GM12878 (cell line): Measurements from ENCODE around the gene CBARP. TPM values are rescaled to one million over a fixed set of nuclear protein-coding genes. Genes with fewer than 3 reads are reported as not detected.

Experiments used
- ATAC-seq: fragments of 200-7000 bp; cut with Tn5 transposase; 3 replicates; pipeline ENCODE4 v1.9.1; 2020; ENCODE audit warnings: mild to moderate bottlenecking, moderate library complexity
- BruUV-seq: library from RNA; stranded (reverse); fragments of 400-500 nt; replicated peaks from 2 replicates; lab custom pipeline; 2021; lab: Mats Ljungman, UMichigan
- CTCF ChIA-PET: fragments of 300-600 bp; sonication (Branson Sonifier 250); formaldehyde crosslinking; extraction: SDS; loops from one replicate; lab custom pipeline; 2021; ENCODE audit warnings: inconsistent platforms; lab: Yijun Ruan, JAX
- POLR2A ChIA-PET: fragments of 350-600 bp; formaldehyde crosslinking; extraction: SDS; loops from one replicate; lab custom pipeline; 2021; ENCODE audit warnings: inconsistent platforms; lab: Charles Lee
- RAD21 ChIA-PET: fragments of 300-600 bp; sonication (Branson Sonifier 250); formaldehyde crosslinking; loops from one replicate; lab custom pipeline; 2023; ENCODE audit warnings: antibody characterized with exemption; ENCODE audit not compliant: unreplicated experiment; lab: Charles Lee
- SMC1A ChIA-PET: fragments of 300-600 bp; sonication (Branson Sonifier 250); formaldehyde crosslinking; loops from one replicate; lab custom pipeline; 2023; ENCODE audit not compliant: unreplicated experiment, uncharacterized antibody; lab: Charles Lee
- DNase-seq: peaks from one replicate; pipeline ENCODE4 v3.0.0-alpha.2; 2011; ENCODE audit warnings: low read depth, low spot score
- FAIRE-seq: peaks from 3 replicates; lab custom pipeline; 2011; peaks lifted over from hg19 to GRCh38; lab: Jason Lieb, UNC
- H2AFZ ChIP-seq: 2 replicates; pipeline ENCODE4 v1.6.0; 2011; ENCODE audit warnings: low read depth, low read length, control low read depth; ENCODE audit not compliant: control insufficient read depth
- H3K27ac ChIP-seq: 2 replicates; pipeline ENCODE4 v1.5.1; 2011; ENCODE audit warnings: control low read depth; ENCODE audit not compliant: control insufficient read depth, insufficient read depth
- H3K27me3 ChIP-seq, 2 experiments: replicated peaks in 1 of 2; 2 replicates each; pipeline versions ENCODE4 v1.6.0 to v1.6.1; 2011; ENCODE audit warnings: low read length in 1 of 2; ENCODE audit not compliant: control insufficient read depth in 2 of 2, insufficient read depth in 2 of 2
- H3K36me3 ChIP-seq, 2 experiments: 2 replicates each; pipeline ENCODE4 v1.5.1; 2011; ENCODE audit warnings: low read length in 1 of 2; ENCODE audit not compliant: control insufficient read depth in 2 of 2, insufficient read depth in 2 of 2
- H3K4me1 ChIP-seq: 2 replicates; pipeline ENCODE4 v1.6.1; 2011; ENCODE audit warnings: mild to moderate bottlenecking, low read length, moderate library complexity, mixed read lengths; ENCODE audit not compliant: control insufficient read depth, insufficient read depth
- H3K4me2 ChIP-seq: 2 replicates; pipeline ENCODE4 v1.6.0; 2011; ENCODE audit warnings: control low read depth; ENCODE audit not compliant: control insufficient read depth, insufficient read depth
- H3K4me3 ChIP-seq: fragments of 200-600 bp; sonication (generic); 2 replicates; pipeline ENCODE4 v1.5.1; 2016
- H3K79me2 ChIP-seq: 2 replicates; pipeline ENCODE4 v1.6.0; 2011; ENCODE audit warnings: low read length; ENCODE audit not compliant: control insufficient read depth, insufficient read depth
- H3K9ac ChIP-seq: 2 replicates; pipeline ENCODE4 v1.8.0; 2011; ENCODE audit warnings: low read length, control low read depth, mixed read lengths; ENCODE audit not compliant: control insufficient read depth, insufficient read depth
- H3K9me3 ChIP-seq: replicated peaks from 3 replicates; pipeline ENCODE4 v1.5.1; 2011; ENCODE audit warnings: mild to moderate bottlenecking, low read length; ENCODE audit not compliant: control insufficient read depth, insufficient read depth
- H4K20me1 ChIP-seq: 2 replicates; pipeline ENCODE4 v1.6.0; 2011; ENCODE audit not compliant: control insufficient read depth, insufficient read depth
- BRCA1 ChIP-seq: IDR thresholded peaks from 2 replicates; pipeline ENCODE4 v1.6.1; 2011; ENCODE audit warnings: low read depth, low read length, improper control_type of control experiment
- CHD1 ChIP-seq: IDR thresholded peaks from 2 replicates; pipeline ENCODE4 v1.6.1; 2012; ENCODE audit warnings: low read depth, low read length, improper control_type of control experiment
- ELK1 ChIP-seq: IDR thresholded peaks from 2 replicates; pipeline ENCODE4 v1.6.1; 2012; ENCODE audit warnings: low read depth, low read length, improper control_type of control experiment
- MTA3 ChIP-seq: IDR thresholded peaks from 2 replicates; pipeline ENCODE4 v1.6.1; 2012; ENCODE audit warnings: low read length, inconsistent platforms, borderline replicate concordance
- NBN ChIP-seq: fragments of 450-650 bp; IDR thresholded peaks from 2 replicates; pipeline ENCODE4 v1.6.1; 2016
- NR2C2 ChIP-seq: IDR thresholded peaks from 2 replicates; pipeline ENCODE4 v1.6.1; 2011; ENCODE audit warnings: borderline replicate concordance, low read depth; ENCODE audit not compliant: control insufficient read depth, insufficient read length
- SMAD5 ChIP-seq: IDR thresholded peaks from 2 replicates; pipeline ENCODE4 v1.6.1; 2016; ENCODE audit warnings: antibody characterized with exemption, low read depth
- TCF12 ChIP-seq: IDR thresholded peaks from 2 replicates; pipeline ENCODE4 v1.6.1; 2011; ENCODE audit warnings: low read depth, mild to moderate bottlenecking, low read length
- WGBS: methylation state at CpG from one replicate; pipeline ENCODE4 v1.1.6; 2016; ENCODE audit warnings: low lambda C conversion rate; ENCODE audit not compliant: insufficient replicate concordance, insufficient coverage; ENCODE audit errors: missing lambda C conversion rate; 5-methylcytosine and 5-hydroxymethylcytosine counted together
- in situ Hi-C: fragments of 300-500 bp; cut with MboI; formaldehyde crosslinking; loops from 9 replicates; pipeline ENCODE4 v1.14.3; 2018; ENCODE audit warnings: mixed read lengths
- intact Hi-C: fragments of 100-400 bp; cut with micrococcal nuclease; formaldehyde crosslinking; loops from one replicate; pipeline ENCODE4 v1.14.2; 2022; ENCODE audit not compliant: unreplicated experiment
- polyA plus RNA-seq, 11 experiments: library from polyadenylated mRNA; depleted of rRNA in 4 of 11; unstranded in 6 of 11; stranded (reverse) in 5 of 11; fragments of >200 nt; fragmentation: Nextera tagmentation in 4 of 11; fragmentation: Illumina TruSeq in 1 of 11; extraction: Ambion mirVana in 4 of 11; extraction: Trizol in 1 of 11; gene quantifications; 1 replicate in 1 of 11; 2 replicates in 10 of 11; pipeline versions ENCODE4 v1.2.1 to v1.2.3, GENCODE V29; 2011 to 2016; ENCODE audit warnings: inconsistent platforms in 2 of 11, missing spikeins in 2 of 11, low read depth in 1 of 11
- total RNA-seq, 4 experiments: library from RNA; depleted of rRNA in 3 of 4; stranded (reverse); fragments of >200 nt in 3 of 4; fragmentation: Illumina TruSeq in 1 of 4; extraction: Trizol in 1 of 4; gene quantifications; 2 replicates each; pipeline versions ENCODE4 v1.2.1 to v1.2.3, GENCODE V29; 2013 to 2021
- TF ChIP-seq, protein P1 (sequence below): fragments of 450-650 bp; IDR thresholded peaks from 2 replicates; pipeline ENCODE4 v1.6.1; 2017; ENCODE audit warnings: mild to moderate bottlenecking, moderate library complexity
- TF ChIP-seq, protein P2 (sequence below): fragments of 450-650 bp; IDR thresholded peaks from 2 replicates; pipeline ENCODE4 v1.6.1; 2017; ENCODE audit warnings: low read depth, mild to moderate bottlenecking, moderate library complexity
- TF ChIP-seq, protein P3 (sequence below): fragments of 450-650 bp; IDR thresholded peaks from 2 replicates; pipeline ENCODE4 v1.6.1; 2016; ENCODE audit warnings: mild to moderate bottlenecking, moderate library complexity, borderline replicate concordance

CBARP gene
- total and polyA plus RNA-seq, 10 of the 15 experiments (the other 5 are each of a cell fraction or from before 2014, with no cell fraction given) = 0.04 to 0.59 (median 0.18) TPM; not detected in 3

GRCh38 chr19:1284293-1284978, 46.6 kb upstream of the CBARP start:
- no peak overlapping the region for H3K4me2 ChIP-seq
- ChIA-PET SMC1A (no interaction called here), POLR2A (interaction anchor here (0.5 kb wide), 1 partner anchor 90 kb away, joined by 5 read pairs; no protein-coding TSS in a partner anchor), CTCF (interaction anchor here (1.4 to 1.5 kb wide), 2 partner anchors 40 to 88 kb away, joined by 3 to 8 read pairs; no protein-coding TSS in a partner anchor), RAD21 (no interaction called here)
- no peaks in the 10 kb centered on the region; the same call in 1 of the 2 replicates for H4K20me1 ChIP-seq
- 42% methylated on average over 20 of the region's 20 CpGs for WGBS
- no TSS peak for BruUV-seq
- peaks cover 4 to 5% of the 10 kb centered on the region in 2 experiments for H3K36me3 ChIP-seq
- H3K9ac ChIP-seq = no peak overlapping the region
- no peak for FAIRE-seq
- no peak for DNase-seq
- H3K79me2 ChIP-seq = no peaks in the 10 kb centered on the region
- no peak overlapping the region for H3K4me3 ChIP-seq
- H3K9me3 ChIP-seq = no peaks in the 10 kb centered on the region
- no peak overlapping the region for H2AFZ ChIP-seq
- no peaks in the 10 kb centered on the region for H3K4me1 ChIP-seq
- TF ChIP-seq SMAD5 (no peak), NR2C2 (no peak), ELK1 (no peak), TCF12 (no peak), CHD1 (no peak), MTA3 (no peak), NBN (no peak), BRCA1 (no peak)
- TF ChIP-seq, protein P1, sequence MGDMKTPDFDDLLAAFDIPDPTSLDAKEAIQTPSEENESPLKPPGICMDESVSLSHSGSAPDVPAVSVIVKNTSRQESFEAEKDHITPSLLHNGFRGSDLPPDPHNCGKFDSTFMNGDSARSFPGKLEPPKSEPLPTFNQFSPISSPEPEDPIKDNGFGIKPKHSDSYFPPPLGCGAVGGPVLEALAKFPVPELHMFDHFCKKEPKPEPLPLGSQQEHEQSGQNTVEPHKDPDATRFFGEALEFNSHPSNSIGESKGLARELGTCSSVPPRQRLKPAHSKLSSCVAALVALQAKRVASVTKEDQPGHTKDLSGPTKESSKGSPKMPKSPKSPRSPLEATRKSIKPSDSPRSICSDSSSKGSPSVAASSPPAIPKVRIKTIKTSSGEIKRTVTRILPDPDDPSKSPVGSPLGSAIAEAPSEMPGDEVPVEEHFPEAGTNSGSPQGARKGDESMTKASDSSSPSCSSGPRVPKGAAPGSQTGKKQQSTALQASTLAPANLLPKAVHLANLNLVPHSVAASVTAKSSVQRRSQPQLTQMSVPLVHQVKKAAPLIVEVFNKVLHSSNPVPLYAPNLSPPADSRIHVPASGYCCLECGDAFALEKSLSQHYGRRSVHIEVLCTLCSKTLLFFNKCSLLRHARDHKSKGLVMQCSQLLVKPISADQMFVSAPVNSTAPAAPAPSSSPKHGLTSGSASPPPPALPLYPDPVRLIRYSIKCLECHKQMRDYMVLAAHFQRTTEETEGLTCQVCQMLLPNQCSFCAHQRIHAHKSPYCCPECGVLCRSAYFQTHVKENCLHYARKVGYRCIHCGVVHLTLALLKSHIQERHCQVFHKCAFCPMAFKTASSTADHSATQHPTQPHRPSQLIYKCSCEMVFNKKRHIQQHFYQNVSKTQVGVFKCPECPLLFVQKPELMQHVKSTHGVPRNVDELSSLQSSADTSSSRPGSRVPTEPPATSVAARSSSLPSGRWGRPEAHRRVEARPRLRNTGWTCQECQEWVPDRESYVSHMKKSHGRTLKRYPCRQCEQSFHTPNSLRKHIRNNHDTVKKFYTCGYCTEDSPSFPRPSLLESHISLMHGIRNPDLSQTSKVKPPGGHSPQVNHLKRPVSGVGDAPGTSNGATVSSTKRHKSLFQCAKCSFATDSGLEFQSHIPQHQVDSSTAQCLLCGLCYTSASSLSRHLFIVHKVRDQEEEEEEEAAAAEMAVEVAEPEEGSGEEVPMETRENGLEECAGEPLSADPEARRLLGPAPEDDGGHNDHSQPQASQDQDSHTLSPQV = no peak
- TF ChIP-seq, protein P2, sequence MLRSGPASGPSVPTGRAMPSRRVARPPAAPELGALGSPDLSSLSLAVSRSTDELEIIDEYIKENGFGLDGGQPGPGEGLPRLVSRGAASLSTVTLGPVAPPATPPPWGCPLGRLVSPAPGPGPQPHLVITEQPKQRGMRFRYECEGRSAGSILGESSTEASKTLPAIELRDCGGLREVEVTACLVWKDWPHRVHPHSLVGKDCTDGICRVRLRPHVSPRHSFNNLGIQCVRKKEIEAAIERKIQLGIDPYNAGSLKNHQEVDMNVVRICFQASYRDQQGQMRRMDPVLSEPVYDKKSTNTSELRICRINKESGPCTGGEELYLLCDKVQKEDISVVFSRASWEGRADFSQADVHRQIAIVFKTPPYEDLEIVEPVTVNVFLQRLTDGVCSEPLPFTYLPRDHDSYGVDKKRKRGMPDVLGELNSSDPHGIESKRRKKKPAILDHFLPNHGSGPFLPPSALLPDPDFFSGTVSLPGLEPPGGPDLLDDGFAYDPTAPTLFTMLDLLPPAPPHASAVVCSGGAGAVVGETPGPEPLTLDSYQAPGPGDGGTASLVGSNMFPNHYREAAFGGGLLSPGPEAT = no peak
- TF ChIP-seq, protein P3, sequence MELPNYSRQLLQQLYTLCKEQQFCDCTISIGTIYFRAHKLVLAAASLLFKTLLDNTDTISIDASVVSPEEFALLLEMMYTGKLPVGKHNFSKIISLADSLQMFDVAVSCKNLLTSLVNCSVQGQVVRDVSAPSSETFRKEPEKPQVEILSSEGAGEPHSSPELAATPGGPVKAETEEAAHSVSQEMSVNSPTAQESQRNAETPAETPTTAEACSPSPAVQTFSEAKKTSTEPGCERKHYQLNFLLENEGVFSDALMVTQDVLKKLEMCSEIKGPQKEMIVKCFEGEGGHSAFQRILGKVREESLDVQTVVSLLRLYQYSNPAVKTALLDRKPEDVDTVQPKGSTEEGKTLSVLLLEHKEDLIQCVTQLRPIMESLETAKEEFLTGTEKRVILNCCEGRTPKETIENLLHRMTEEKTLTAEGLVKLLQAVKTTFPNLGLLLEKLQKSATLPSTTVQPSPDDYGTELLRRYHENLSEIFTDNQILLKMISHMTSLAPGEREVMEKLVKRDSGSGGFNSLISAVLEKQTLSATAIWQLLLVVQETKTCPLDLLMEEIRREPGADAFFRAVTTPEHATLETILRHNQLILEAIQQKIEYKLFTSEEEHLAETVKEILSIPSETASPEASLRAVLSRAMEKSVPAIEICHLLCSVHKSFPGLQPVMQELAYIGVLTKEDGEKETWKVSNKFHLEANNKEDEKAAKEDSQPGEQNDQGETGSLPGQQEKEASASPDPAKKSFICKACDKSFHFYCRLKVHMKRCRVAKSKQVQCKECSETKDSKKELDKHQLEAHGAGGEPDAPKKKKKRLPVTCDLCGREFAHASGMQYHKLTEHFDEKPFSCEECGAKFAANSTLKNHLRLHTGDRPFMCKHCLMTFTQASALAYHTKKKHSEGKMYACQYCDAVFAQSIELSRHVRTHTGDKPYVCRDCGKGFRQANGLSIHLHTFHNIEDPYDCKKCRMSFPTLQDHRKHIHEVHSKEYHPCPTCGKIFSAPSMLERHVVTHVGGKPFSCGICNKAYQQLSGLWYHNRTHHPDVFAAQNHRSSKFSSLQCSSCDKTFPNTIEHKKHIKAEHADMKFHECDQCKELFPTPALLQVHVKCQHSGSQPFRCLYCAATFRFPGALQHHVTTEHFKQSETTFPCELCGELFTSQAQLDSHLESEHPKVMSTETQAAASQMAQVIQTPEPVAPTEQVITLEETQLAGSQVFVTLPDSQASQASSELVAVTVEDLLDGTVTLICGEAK = no peak
- intact Hi-C loops (no loop called here), in situ Hi-C loops (no loop called here)
- no peak overlapping the region for H3K27ac ChIP-seq
- ATAC-seq = no peak
- peaks cover 7 to 8% of the 10 kb centered on the region in 2 experiments; a peak in 3 of 4 replicates for H3K27me3 ChIP-seq
